Adrenal gland (tissue), 12 donors: ENCODE results near the gene FOSL2. TPM values are rescaled to one million over a fixed set of nuclear protein-coding genes. Genes with fewer than 3 reads are reported as not detected.

Source experiments
- DNase-seq, 7 donors: peaks; one replicate each; pipeline ENCODE4 v3.0.0-alpha.2; 2019 to 2020
- H3K27ac ChIP-seq, 5 donors: fragments of 200-600 bp; sonication (generic) in 4 of 5; 1 replicate in 3 of 5; 2 replicates in 2 of 5; pipeline versions ENCODE4 v1.5.1 to v1.8.0; 2016 to 2020; ENCODE audit warnings: mild to moderate bottlenecking in 1 of 5
- H3K27me3 ChIP-seq: fragments of 200-600 bp; 2 replicates; pipeline ENCODE4 v1.8.0; 2021
- H3K36me3 ChIP-seq, 2 donors: fragments of 200-600 bp; replicated peaks in 1 of 2; 1 replicate in 1 of 2; 2 replicates in 1 of 2; pipeline versions ENCODE4 v1.5.1 to v1.8.0; 2018 to 2022
- H3K4me1 ChIP-seq, 2 donors: fragments of 200-600 bp; replicated peaks in 1 of 2; 1 replicate in 1 of 2; 2 replicates in 1 of 2; pipeline versions ENCODE4 v1.5.1 to v1.8.0; 2018 to 2021
- H3K4me3 ChIP-seq, 4 donors: fragments of 200-600 bp; sonication (generic) in 3 of 4; one replicate each; pipeline ENCODE4 v1.5.1; 2016 to 2018
- H3K9me3 ChIP-seq, 3 donors: fragments of 200-600 bp; sonication (generic) in 1 of 3; replicated peaks in 1 of 3; 1 replicate in 2 of 3; 2 replicates in 1 of 3; pipeline versions ENCODE4 v1.5.1 to v1.8.0; 2016 to 2021
- CTCF ChIP-seq, 6 experiments: fragments of 450-650 bp in 4 of 6; fragments of 200-600 bp in 2 of 6; sonication (generic) in 1 of 6; IDR thresholded peaks; 1 replicate in 5 of 6; 2 replicates in 1 of 6; pipeline versions ENCODE4 v1.5.1 to v1.8.0; 2016 to 2021; ENCODE audit warnings: antibody characterized with exemption in 6 of 6, mild to moderate bottlenecking in 2 of 6, moderate library complexity in 1 of 6
- POLR2A ChIP-seq, 2 donors: fragments of 450-650 bp; IDR thresholded peaks; one replicate each; pipeline ENCODE4 v1.6.1; 2017; ENCODE audit warnings: antibody characterized with exemption in 2 of 2, mild to moderate bottlenecking in 2 of 2, moderate library complexity in 1 of 2
- WGBS, 4 donors: extraction: QIAGEN DNeasy Blood & Tissue Kit in 2 of 4; methylation state at CpG; one replicate each; pipeline versions ENCODE4 v1.1.5 to v1.1.7; 2013 to 2017; 5-methylcytosine and 5-hydroxymethylcytosine counted together
- intact Hi-C, 2 donors: fragments of 100-400 bp; cut with DNase I; formaldehyde crosslinking; loops; one replicate each; pipeline versions ENCODE4 v1.14.1 to v1.15.0; 2022 to 2023
- polyA plus RNA-seq, 3 donors: library from polyadenylated mRNA; stranded (reverse); fragments of 200-250 nt in 2 of 3; fragments of 350-450 nt in 1 of 3; fragmentation: Illumina TruSeq in 1 of 3; extraction: RNeasy Lipid Tissue Mini Kit (QIAGEN cat#74804) in 1 of 3; gene quantifications; one replicate each; pipeline ENCODE4 v1.2.3, GENCODE V29; 2013 to 2014
- total RNA-seq, 9 donors: library from RNA; depleted of rRNA in 4 of 9; stranded (reverse); fragments of >200 nt in 4 of 9; fragments of 120-200 nt in 1 of 9; fragmentation: NEBNext Ultra II Directional in 1 of 9; extraction: Animal tissue kit (Norgen Biotek cat#: 25700) in 1 of 9; gene quantifications; one replicate each; pipeline versions ENCODE4 v1.1.0 to v1.2.4, GENCODE V29; 2013 to 2023
- donor health status: healthy with polysubstance abuse.
- donor health status: Bipolar disorder and iron deficiency.
- donor health status: DM: yes; HTN: yes; CAD: no.
- donor health status: DM: no; HTN: no; CAD: no.
- donor health status: DM: no; HTN: no; CAD: no.
- donor health status: DM: yes; HTN: yes; CAD: no.

Gene FOSL2
- total and polyA plus RNA-seq, 12 donors, result 66.9 to 760 (median 413) TPM

GRCh38 chr2:28373854-28374253 lies 18.8 kb upstream of the FOSL2 start:
- Histone ChIP-seq H3K4me1 (no peaks in the 10 kb centered on the region), H3K4me3 (no peak overlapping the region), H3K27me3 (no peaks in the 10 kb centered on the region), H3K9me3 (no peaks in the 10 kb centered on the region), H3K36me3 (no peaks in the 10 kb centered on the region), H3K27ac (no peak overlapping the region)
- 76 to 87% (median 79%) methylated on average over 4 of the region's 4 CpGs for WGBS, 4 donors
- DNase-seq, result no peak
- no peak for TF ChIP-seq CTCF (IDR thresholded peaks at IDR 0.05)
- no peak for TF ChIP-seq POLR2A (IDR thresholded peaks at IDR 0.05)
- intact Hi-C loops, result no loop called here

- no peaks in the 10 kb centered on the region for H3K4me1 ChIP-seq
- no peak overlapping the region for H3K4me3 ChIP-seq
- intact Hi-C loops, result no loop called here
- WGBS, 4 donors, result 80 to 89% (median 84%) methylated on average over 4 to 5 of the region's 5 CpGs
- no peaks in the 10 kb centered on the region for H3K9me3 ChIP-seq
- H3K27ac ChIP-seq, result no peak overlapping the region
- DNase-seq, result no peak
- H3K36me3 ChIP-seq, result no peaks in the 10 kb centered on the region
- no peak for TF ChIP-seq POLR2A (IDR thresholded peaks at IDR 0.05)
- TF ChIP-seq CTCF (IDR thresholded peaks at IDR 0.05), result no peak
- no peaks in the 10 kb centered on the region for H3K27me3 ChIP-seq
These were observed 18.3 kb upstream of the FOSL2 start for GRCh38 chr2:28374331-28374730.

- intact Hi-C loops, result no loop called here
- no peaks in the 10 kb centered on the region for H3K4me1 ChIP-seq
- TF ChIP-seq POLR2A (IDR thresholded peaks at IDR 0.05) (no peak), CTCF (IDR thresholded peaks at IDR 0.05) (no peak)
These were observed 17.4 kb upstream of the FOSL2 start for GRCh38 chr2:28375236-28375635.

GRCh38 chr2:28375742-28376631 lies 16.7 kb upstream of the FOSL2 start:
- no peaks in the 10 kb centered on the region for H3K4me1 ChIP-seq

More at GRCh38 chr2:28375236-28375635, 17.4 kb upstream of the FOSL2 start:
- Histone ChIP-seq H3K9me3 (no peaks in the 10 kb centered on the region), H3K27me3 (no peaks in the 10 kb centered on the region), H3K4me3 (no peak overlapping the region), H3K27ac (no peak overlapping the region), H3K36me3 (no peaks in the 10 kb centered on the region)
- WGBS, 4 donors, result 92 to 100% (median 96%) methylated on average over 2 to 3 of the region's 3 CpGs
- DNase-seq, result no peak

More at GRCh38 chr2:28375742-28376631, 16.7 kb upstream of the FOSL2 start:
- 80 to 84% (median 83%) methylated on average over 4 to 8 of the region's 8 CpGs for WGBS, 4 donors
- DNase-seq, result no peak
- intact Hi-C loops, result no loop called here
- Histone ChIP-seq H3K27me3 (no peaks in the 10 kb centered on the region), H3K27ac (no peak overlapping the region), H3K9me3 (no peaks in the 10 kb centered on the region), H3K36me3 (no peaks in the 10 kb centered on the region), H3K4me3 (no peak overlapping the region)
- no peak for TF ChIP-seq CTCF (IDR thresholded peaks at IDR 0.05)
- no peak for TF ChIP-seq POLR2A (IDR thresholded peaks at IDR 0.05)
